Muscle of arm (tissue), 14 donors: ENCODE data around the gene PRPSAP1. TPM values are rescaled to one million over a fixed set of nuclear protein-coding genes. Genes with fewer than 3 reads are reported as not detected.
A peak's percentile ranks its signal among the peaks of the same experiment; 100 is the strongest.

Experiments used
- DNase-seq: peaks from one replicate; pipeline ENCODE4 v3.0.0-alpha.2; 2013
- long read RNA-seq, 11 donors: transcript quantifications; one replicate each; lab custom pipeline, GENCODE V29; 2026
- polyA plus RNA-seq, 12 donors: library from polyadenylated mRNA; unstranded; fragments of 120-200 nt; gene quantifications; one replicate each; pipeline ENCODE4 v1.2.1, GENCODE V29; 2013; ENCODE audit not compliant: insufficient read length in 12 of 12

Gene PRPSAP1, protein sequence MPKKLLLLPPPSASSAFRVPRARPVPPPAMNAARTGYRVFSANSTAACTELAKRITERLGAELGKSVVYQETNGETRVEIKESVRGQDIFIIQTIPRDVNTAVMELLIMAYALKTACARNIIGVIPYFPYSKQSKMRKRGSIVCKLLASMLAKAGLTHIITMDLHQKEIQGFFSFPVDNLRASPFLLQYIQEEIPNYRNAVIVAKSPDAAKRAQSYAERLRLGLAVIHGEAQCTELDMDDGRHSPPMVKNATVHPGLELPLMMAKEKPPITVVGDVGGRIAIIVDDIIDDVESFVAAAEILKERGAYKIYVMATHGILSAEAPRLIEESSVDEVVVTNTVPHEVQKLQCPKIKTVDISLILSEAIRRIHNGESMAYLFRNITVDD
- polyA plus RNA-seq: 10 to 100 TPM in 11 of 12 donors, not detected in 1; 16.0 to 50.7 (median 33.9) TPM
- long read RNA-seq, donor 1, transcript PRPSAP1-206 (10 exons, 3,660 nt): major isoform, 9 of 14 reads
- long read RNA-seq, donor 1, partial matches to known transcripts: 0 of 14 reads
- long read RNA-seq, donor 1, other reads (novel, unspliced or antisense): 0 of 14 reads
- long read RNA-seq, donor 2, transcript PRPSAP1-206 (10 exons, 3,660 nt): major isoform, 10 of 11 reads
- long read RNA-seq, donor 2, partial matches to known transcripts: 0 of 11 reads
- long read RNA-seq, donor 2, other reads (novel, unspliced or antisense): 0 of 11 reads
- long read RNA-seq, donor 3, transcript PRPSAP1-206 (10 exons, 3,660 nt): major isoform, 5 of 5 reads
- long read RNA-seq, donor 3, partial matches to known transcripts: 0 of 5 reads
- long read RNA-seq, donor 3, other reads (novel, unspliced or antisense): 0 of 5 reads
- long read RNA-seq, donor 4, partial matches to known transcripts: 0 of 2 reads
- long read RNA-seq, donor 4, other reads (novel, unspliced or antisense): 0 of 2 reads
- long read RNA-seq, donor 5, transcript PRPSAP1-206 (10 exons, 3,660 nt): major isoform, 14 of 16 reads
- long read RNA-seq, donor 5, partial matches to known transcripts: 0 of 16 reads
- long read RNA-seq, donor 5, other reads (novel, unspliced or antisense): 0 of 16 reads
- long read RNA-seq, donor 6, partial matches to known transcripts: 0 of 3 reads
- long read RNA-seq, donor 6, other reads (novel, unspliced or antisense): 0 of 3 reads
- long read RNA-seq, donor 7, transcript PRPSAP1-206 (10 exons, 3,660 nt): major isoform, 6 of 8 reads
- long read RNA-seq, donor 7, partial matches to known transcripts: 0 of 8 reads
- long read RNA-seq, donor 7, other reads (novel, unspliced or antisense): 0 of 8 reads
- long read RNA-seq, donor 8, transcript PRPSAP1-206 (10 exons, 3,660 nt): major isoform, 6 of 7 reads
- long read RNA-seq, donor 8, partial matches to known transcripts: 0 of 7 reads
- long read RNA-seq, donor 8, other reads (novel, unspliced or antisense): 0 of 7 reads
- long read RNA-seq, donor 9, transcript PRPSAP1-206 (10 exons, 3,660 nt): major isoform, 6 of 6 reads
- long read RNA-seq, donor 9, partial matches to known transcripts: 0 of 6 reads
- long read RNA-seq, donor 9, other reads (novel, unspliced or antisense): 0 of 6 reads
- long read RNA-seq, donor 10, transcript PRPSAP1-206 (10 exons, 3,660 nt): major isoform, 7 of 7 reads
- long read RNA-seq, donor 10, partial matches to known transcripts: 0 of 7 reads
- long read RNA-seq, donor 10, other reads (novel, unspliced or antisense): 0 of 7 reads
- long read RNA-seq, donor 11, transcript PRPSAP1-206 (10 exons, 3,660 nt): major isoform, 6 of 6 reads
- long read RNA-seq, donor 11, partial matches to known transcripts: 0 of 6 reads
- long read RNA-seq, donor 11, other reads (novel, unspliced or antisense): 0 of 6 reads

DNA sequence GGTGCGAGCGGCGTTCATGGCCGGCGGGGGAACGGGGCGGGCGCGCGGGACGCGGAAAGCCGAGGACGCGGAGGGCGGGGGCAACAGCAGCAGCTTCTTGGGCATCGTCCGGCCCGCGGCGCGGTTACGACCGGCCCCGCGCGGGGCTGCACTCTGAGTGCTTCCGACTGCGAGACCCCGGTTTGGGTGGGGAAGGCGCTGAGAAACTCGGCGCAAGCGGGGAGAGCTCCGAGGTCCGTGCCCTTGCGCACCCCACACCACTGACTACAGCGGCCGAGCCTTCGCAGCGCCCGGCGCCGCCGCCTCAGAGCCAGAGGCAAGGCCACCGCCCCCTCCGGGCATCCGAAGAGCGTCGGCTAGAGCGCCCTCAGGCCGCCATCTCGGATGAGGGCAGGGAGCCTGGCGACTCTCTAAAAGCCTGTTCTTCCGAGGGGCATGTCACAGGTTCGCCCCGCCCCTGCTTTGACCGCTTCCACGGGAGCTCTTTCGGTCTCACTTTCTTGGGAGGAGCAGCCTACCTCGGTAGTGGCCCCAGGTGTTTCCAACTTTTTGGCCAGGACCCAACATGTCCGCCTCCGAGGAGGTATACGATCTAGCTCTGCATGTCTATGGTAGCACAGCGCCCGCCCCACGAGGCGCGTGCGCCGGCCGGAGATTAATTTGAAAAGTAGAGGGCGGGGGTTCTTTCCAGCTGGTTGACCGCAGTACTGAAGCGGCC, at the start of gene PRPSAP1:
Gene PRPSAP1, minus strand, starts transcription at position 318 of the 718 bp plus-strand sequence. Its CDS starts 213 bp downstream, at position 105.
- DNase-seq: peak; percentile 94

DNA sequence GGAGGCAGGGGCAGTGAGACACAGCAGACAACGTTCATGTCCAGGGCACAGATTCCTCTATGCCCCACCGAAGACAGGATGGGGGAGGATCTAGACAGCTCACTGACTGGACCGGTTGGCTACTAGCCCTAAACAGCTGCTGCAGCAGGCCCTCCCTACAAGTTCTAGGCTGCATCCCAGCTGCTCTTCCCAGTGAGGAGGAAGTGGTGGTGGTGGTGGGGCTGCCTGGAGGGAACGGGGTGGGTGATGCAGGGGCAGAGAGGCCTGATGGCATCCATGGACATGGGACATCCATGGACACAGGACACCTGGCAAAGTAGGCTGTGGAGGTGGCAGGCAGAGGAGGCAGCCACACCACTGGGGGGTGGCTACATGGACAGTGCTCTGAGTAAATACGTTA, 49.0 kb upstream of the PRPSAP1 start:
- DNase-seq: no peak

DNA sequence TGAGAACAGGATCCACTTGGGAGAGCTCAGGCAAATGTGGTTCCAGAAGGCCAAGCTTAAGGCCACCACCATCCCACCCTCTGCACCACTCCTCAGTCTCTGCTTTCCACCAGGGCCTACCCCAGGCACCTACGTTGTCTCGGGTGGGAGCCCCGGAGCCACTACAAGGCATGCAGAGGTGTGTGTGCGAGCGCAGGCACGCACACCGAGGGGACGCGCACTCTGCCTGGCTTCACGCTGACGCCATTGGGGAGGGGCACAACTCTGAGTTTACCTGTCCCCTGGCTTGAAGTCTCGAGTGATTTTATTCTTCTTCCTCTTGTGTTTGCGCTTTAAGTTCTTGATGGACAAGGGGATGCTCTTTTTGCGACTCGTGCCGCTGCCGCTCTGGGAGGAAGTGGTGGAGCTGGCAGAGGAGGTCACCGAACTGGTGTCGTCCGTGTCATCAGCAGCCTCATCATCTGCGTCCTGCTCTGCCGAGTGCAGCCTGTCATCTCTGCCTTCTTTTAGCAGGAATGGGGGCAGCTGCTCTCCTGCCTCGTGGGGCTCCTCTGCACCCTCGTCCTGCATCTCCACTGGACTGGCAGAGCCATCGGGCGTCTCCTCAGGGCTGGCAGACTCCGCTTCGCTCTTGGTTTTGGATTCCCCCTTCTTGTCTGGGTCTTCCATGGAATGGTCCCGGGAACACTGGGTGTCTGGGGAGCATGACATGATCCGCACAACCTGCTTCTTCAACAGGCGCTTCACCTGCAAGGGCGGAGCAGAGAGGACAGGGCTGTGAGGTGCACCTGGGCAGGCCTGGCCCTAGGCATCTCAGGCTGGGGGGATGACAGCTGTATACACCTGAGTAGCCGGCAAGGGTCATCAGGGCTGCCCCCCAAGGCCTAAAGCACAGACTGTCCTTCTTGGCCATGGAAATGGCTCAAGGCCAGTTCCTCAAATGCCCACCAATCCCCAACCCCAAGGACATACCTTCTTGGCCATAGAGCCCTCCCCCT, 45.8 kb upstream of the PRPSAP1 start:
- DNase-seq: no peak

DNA sequence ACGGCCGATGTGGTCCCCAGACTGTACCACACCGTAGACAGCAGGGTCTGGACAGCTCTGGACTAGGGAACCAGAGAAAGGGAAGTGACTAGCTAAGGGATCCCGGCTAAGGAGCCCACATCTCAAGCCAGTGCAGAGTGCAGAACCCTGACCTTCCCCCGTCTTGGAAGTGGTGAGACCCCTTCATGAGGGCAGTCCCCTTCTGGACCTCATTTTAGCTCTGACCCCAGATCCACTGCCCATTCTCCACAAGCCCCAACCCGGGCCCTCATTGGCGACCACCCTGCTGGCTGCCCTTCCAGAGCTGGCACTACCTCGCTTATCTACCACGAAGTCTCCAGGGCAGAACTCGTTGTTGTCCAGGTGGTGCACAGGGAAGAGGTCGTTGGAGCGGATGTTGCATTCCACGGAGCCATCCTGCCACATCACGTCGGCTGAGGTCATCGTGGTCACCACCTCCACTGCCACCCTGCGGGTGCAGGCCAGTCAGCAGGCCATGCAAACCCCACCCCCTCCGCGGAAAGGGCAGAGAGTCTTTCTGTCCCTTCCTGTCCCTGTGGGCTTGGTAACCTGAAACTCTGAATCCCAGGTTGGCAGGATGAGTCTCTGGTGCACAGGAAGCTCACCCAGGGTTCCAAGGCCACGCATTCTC, 44.9 kb upstream of the PRPSAP1 start:
- DNase-seq: no peak

DNA sequence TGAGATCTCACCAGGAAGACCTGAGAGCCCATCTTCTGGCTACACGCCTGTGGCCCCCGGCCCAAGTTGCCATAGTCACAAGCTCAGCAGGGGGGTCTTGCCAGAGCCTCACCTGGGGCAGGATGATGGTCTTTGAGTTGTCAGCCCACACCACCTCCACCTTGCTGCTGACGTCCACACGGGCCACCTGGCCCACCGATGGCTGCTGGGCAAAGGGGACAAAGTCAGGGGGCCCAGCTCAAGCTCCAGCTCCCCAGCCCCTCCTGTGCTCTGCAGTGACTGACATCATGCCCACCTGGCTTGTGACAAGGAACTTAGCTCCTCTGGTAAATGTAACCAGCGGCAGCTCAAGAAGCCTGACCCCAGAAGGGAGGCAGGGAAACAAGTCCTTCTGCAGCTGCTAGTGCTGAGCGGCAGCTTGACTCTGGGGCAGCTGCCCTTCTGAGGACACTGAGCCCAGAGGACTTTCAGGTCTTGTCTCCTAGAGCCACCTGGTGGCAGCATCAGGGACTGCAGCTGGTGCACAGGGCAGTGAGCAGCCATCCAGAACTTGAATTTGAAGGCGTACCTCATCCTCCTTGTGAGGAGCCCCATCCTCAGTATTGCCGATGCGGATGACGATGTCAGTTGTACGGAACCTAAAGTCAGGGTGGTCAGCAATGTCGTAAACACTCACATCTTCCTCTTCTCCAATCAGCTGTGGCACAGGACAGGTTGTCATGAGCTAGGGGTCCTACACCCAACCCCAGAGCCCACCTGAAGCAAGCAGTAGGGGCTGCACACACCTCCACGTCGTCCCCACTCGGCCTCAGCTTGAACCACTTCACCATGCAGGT, 44.2 kb upstream of the PRPSAP1 start:
- peak; percentile 84 for DNase-seq

DNA sequence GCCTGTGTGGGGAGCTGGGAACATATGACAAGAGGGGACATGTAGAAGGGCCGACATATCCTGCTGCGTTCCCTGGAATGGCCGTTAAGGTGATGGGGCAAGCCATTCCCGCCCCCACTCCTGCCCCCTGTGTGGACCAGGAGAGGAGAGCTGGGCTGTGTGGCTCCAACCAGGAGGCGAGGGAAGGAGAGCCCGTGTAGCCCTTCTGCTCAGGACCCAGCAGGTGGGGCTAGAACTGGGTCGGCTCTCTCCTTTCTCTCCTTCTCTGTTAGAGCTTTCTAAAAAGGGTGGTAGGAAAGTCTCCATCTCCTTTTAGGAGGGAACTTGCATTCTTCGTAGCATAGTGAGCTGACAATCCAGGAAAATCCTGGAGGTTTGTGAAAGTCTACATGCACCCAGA, 43.5 kb upstream of the PRPSAP1 start:
- DNase-seq: no peak

DNA sequence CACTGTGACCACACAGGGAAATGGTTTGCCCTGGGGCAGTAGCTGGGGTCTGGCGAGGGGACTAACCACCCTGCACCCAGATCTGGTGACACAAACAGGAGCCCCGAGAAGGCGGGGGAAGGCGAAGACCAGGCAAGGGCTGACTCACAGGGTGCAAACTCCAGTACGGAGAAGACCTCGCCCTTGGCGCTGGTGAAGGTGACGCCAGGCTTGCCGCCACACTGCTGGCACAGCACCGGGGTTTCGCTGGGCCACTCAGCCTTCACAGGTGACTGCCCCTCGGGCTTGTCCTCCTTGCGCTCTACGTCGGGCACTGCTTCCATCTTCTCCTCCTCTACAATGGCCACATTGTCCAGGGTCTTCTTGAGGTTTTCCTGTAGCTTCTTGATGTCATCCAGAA, 42.3 kb upstream of the PRPSAP1 start:
- no peak for DNase-seq

DNA sequence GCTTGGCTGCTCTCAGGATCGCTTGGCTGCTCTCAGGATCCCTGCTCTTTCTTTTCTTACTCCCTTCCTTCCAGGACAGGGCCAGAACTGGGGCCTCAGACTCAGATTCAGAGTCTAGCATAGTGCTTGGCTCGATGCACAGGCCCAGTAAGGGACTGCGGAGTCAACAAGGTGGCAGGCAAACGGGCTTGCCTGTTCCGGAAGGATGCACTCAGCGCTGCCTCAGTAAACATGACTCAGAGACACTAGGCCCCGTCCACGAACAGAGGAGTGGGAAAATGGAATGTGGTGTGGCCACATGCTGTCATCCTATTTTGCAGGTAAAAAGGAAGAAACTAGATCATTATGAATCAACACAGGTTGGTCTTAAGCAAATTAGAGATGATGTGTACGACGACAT, 40.5 kb upstream of the PRPSAP1 start:
- DNase-seq: no peak

DNA sequence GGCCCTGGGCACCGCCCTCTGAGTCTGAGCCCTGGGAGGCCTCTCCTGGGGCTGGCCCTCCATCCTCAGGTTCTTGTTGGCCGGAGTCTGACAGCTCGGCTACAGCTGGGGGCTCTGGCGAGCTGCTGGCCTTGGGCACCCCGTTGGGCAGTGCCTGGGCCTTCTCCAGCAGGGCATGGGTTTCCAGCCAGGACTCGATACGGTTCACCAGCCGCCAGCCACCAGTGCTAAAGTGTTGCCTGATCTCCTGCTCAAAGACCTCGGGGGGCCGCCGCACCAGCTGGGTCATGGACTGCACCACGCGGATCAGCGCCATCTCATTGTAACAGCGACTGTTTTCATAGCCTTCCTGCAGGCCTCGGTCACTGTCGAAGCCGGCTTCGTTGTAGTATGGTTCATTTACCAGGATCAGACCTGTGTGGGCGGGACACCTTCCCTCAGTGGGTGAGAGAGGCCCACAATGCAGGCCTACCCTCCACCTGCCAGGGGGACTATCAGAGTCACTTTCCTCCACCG, 37.5 kb upstream of the PRPSAP1 start:
- no peak for DNase-seq

DNA sequence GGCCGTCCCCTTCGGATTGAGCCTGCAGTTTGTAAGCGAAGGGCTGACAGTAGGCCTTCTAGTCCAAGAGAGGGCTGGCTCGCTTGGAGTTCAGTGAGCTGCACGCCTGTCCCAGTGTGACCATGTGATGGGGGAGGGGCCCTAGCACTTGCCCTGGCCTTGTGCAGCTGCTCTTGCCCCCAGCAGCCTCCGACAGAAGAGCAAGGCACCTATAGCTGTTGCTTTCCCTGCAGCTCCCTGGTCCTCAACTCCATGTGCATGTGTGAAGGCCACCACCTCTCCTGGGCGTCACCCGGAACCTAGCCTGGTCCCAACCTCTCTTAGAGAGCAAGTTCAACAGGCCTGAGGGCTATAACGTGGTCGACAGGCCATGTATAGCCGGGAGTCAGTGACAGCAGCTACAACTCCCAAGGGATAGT, 36.3 kb upstream of the PRPSAP1 start:
- no peak for DNase-seq

DNA sequence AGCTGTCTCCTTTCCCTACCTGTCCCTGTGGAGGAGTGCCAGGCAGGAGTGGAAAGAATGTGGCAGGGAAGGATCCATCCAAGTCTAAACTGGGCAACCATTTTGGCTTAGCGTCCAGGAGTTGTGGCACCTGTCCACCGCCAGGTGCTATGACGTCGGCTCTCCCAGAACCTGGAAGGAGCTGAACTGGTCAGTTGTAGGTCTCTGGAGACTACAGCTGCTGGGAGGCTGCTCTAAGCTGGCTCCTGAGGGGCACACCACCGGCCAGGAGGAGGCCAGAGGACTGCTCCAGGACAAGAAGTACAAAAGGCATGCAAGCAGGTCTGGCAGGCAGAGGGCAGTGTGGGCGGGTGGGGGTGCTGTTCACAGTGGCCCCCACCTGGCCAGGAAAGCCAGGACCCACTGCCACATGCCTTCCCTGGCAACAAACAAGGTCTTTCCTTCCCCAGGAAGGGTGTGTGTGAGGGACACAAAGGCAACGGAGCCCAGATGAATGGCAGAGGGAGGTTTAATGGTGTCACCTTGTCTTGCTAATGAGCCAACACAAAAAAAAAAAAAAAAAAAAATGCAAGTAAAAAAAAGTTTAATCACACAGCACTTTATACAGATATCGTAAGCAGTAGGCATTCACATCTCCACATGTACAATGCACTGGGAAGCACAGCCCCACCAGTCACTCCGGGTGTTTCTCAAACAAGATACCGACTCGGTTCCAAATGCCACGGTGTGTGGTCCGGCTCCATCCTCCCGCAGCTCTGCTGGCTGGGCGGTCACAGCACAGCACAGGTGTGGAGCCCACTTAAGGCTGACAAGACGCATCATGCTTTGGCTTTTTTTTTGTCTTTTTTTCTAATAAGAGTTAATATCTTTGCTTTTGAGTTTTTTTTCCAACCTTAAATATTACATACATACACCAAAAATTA, 35.5 kb upstream of the PRPSAP1 start:
- DNase-seq: no peak

DNA sequence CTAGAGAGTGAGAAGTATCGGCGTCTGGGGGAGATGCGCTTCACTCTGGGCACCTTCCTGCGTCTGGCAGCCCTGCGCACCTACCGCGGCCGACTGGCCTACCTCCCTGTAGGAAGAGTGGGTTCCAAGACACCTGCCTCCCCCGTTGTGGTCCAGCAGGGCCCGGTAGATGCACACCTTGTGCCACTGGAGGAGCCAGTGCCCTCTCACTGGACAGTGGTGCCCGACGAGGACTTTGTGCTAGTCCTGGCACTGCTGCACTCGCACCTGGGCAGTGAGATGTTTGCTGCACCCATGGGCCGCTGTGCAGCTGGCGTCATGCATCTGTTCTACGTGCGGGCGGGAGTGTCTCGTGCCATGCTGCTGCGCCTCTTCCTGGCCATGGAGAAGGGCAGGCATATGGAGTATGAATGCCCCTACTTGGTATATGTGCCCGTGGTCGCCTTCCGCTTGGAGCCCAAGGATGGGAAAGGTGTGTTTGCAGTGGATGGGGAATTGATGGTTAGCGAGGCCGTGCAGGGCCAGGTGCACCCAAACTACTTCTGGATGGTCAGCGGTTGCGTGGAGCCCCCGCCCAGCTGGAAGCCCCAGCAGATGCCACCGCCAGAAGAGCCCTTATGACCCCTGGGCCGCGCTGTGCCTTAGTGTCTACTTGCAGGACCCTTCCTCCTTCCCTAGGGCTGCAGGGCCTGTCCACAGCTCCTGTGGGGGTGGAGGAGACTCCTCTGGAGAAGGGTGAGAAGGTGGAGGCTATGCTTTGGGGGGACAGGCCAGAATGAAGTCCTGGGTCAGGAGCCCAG, 33.5 kb upstream of the PRPSAP1 start:
- DNase-seq: no peak

DNA sequence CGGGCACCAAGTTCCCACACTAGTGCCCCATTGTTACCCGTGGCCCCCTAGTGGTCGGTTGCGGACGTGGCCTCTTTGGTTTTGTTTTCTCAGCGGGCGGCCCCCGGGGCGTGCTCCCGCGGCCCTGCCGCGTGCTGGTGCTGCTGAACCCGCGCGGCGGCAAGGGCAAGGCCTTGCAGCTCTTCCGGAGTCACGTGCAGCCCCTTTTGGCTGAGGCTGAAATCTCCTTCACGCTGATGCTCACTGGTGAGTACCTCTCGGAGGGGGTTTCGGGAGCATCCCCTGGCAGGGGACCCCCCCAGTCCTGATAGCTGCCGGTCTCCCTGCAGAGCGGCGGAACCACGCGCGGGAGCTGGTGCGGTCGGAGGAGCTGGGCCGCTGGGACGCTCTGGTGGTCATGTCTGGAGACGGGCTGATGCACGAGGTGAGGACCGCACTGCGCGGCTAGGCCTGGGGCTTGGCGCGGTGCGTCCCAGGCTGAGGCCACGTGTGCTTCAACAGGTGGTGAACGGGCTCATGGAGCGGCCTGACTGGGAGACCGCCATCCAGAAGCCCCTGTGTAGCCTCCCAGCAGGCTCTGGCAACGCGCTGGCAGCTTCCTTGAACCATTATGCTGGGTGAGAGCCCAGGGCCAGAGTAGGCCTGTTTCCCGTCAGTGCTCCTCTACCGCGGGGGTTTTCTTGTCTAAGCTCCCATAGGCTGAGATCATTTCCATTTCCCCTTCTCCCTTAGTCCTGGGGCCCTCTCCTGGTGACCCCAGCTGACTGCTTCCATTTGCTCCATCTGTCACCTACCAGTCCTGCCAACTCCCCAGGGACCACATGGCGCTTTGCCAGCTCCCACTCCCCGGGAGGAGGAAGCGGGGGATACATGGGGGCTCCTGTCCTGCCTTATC, 32.4 kb upstream of the PRPSAP1 start:
- DNase-seq: no peak
